ENCODE data around the gene RPS6KB1. TPM values are rescaled to one million over a fixed set of nuclear protein-coding genes. Genes with fewer than 3 reads are reported as not detected.

Gene RPS6KB1
- total RNA-seq, 1 experiment from 2014 or later: 21.6 TPM

- POLR2A ChIA-PET: no interaction called here
- ATAC-seq (no peak), DNase-seq (ENCODE audit: low spot score) (no peak)
- no peak overlapping the region for H3K27ac Mint-ChIP-seq
- peaks cover 12% of the 10 kb centered on the region for H3K4me1 Mint-ChIP-seq
- TF ChIP-seq GRHL2 (CRISPR knock-in tag; IDR thresholded peaks at IDR 0.05; ENCODE audit: insufficient replicate concordance, severe bottlenecking) (no peak), ZNF138 (CRISPR knock-in tag; conservative IDR thresholded peaks at IDR 0.05) (no peak), RELA (CRISPR knock-in tag; IDR thresholded peaks at IDR 0.05; ENCODE audit: borderline replicate concordance) (no peak), E2F4 (CRISPR knock-in tag; IDR thresholded peaks at IDR 0.05; ENCODE audit: borderline replicate concordance, low read depth) (no peak), ELF4 (CRISPR knock-in tag; IDR thresholded peaks at IDR 0.05; ENCODE audit: low read depth) (no peak), ZMAT4 (CRISPR knock-in tag; IDR thresholded peaks at IDR 0.05) (no peak), RORB (CRISPR knock-in tag; IDR thresholded peaks at IDR 0.05) (no peak), CDX4 (CRISPR knock-in tag; IDR thresholded peaks at IDR 0.05; ENCODE audit: borderline replicate concordance) (no peak), ATF6 (CRISPR knock-in tag; IDR thresholded peaks at IDR 0.05) (no peak), ZNF281 (CRISPR knock-in tag; IDR thresholded peaks at IDR 0.05) (no peak), HMGXB4 (CRISPR knock-in tag; IDR thresholded peaks at IDR 0.05) (no peak), ZNF232 (CRISPR knock-in tag; IDR thresholded peaks at IDR 0.05) (no peak), ESRRA (CRISPR knock-in tag; IDR thresholded peaks at IDR 0.05; ENCODE audit: borderline replicate concordance) (no peak), NR2C2 (CRISPR knock-in tag; IDR thresholded peaks at IDR 0.05) (no peak)
- no peaks in the 10 kb centered on the region for H3K27me3 Mint-ChIP-seq (ENCODE audit: low read depth)
- H3K36me3 Mint-ChIP-seq: peaks cover 28% of the 10 kb centered on the region
- CTCF ChIA-PET: interaction anchor here (1.1 to 1.7 kb wide), 3 partner anchors 11 to 105 kb away, joined by 3 to 4 read pairs (median 3); no protein-coding TSS in a partner anchor
- no peak overlapping the region for H3K4me3 Mint-ChIP-seq
- H3K9me3 Mint-ChIP-seq: no peaks in the 10 kb centered on the region
Observed at GRCh38 chr17:59858932-59859331, 34.0 kb upstream of the RPS6KB1 start.

- POLR2A ChIA-PET: no interaction called here
- CTCF ChIA-PET: interaction anchor here (1.0 to 1.3 kb wide), 4 partner anchors 10 to 107 kb away, joined by 3 to 5 read pairs (median 4); no protein-coding TSS in a partner anchor
- DNase-seq (ENCODE audit: low spot score) (no peak), ATAC-seq (no peak)
- Mint-ChIP-seq H3K36me3 (peaks cover 28% of the 10 kb centered on the region), H3K27ac (no peak overlapping the region), H3K4me3 (no peak overlapping the region), H3K4me1 (peaks cover 12% of the 10 kb centered on the region), H3K27me3 (ENCODE audit: low read depth) (no peaks in the 10 kb centered on the region), H3K9me3 (no peaks in the 10 kb centered on the region)
- TF ChIP-seq HMGA2 (CRISPR knock-in tag; IDR thresholded peaks at IDR 0.05) (no peak), E2F1 (CRISPR knock-in tag; IDR thresholded peaks at IDR 0.05) (no peak), FOXJ3 (CRISPR knock-in tag; IDR thresholded peaks at IDR 0.05; ENCODE audit: borderline replicate concordance) (no peak), ATF6 (CRISPR knock-in tag; IDR thresholded peaks at IDR 0.05) (no peak), ZNF232 (CRISPR knock-in tag; IDR thresholded peaks at IDR 0.05) (no peak), MXD4 (CRISPR knock-in tag; IDR thresholded peaks at IDR 0.05; ENCODE audit: borderline replicate concordance) (no peak), MAX (CRISPR knock-in tag; IDR thresholded peaks at IDR 0.05) (no peak), ZNF423 (CRISPR knock-in tag; IDR thresholded peaks at IDR 0.05) (no peak), ZNF416 (CRISPR knock-in tag; IDR thresholded peaks at IDR 0.05) (no peak), ZNF121 (CRISPR knock-in tag; IDR thresholded peaks at IDR 0.05) (no peak)
Observed at GRCh38 chr17:59859444-59860025, 33.4 kb upstream of the RPS6KB1 start.
